ENCODE data around the gene NKAPD1.

The NKAPD1 gene

DNA sequence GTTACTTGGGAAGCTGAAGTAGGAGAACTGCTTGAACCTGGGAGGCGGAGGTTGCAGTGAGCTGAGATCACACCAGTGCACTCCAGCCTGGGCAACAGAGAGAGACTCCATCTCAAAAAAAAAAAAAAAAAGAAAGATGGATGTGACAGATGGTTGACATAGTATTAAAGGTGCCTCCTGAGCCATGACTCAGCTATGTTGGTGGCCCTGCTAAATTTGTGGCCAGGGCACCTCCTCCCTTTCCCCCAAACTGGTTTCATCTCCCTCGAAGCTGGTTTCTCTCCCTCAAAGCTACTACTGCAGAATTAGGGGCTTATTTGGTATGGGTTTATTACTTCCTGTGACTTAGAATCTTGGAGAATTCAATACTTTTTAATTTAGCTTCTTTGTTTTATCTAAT, 44.1 kb downstream of the NKAPD1 start:
- H3K18ac ChIP-seq (ENCODE audit: low read depth in 1 of 2, low read length in 2 of 2), result peak overlapping the region in 1 of 2 experiments; percentile 22
- no peak overlapping the region for H4K8ac ChIP-seq (ENCODE audit: low read length)
- H2BK15ac ChIP-seq (ENCODE audit: low read depth, poor library complexity, severe bottlenecking), result no peak overlapping the region
- peak overlapping the region in 1 of 2 experiments; percentile 64 for H3K23ac ChIP-seq (ENCODE audit: low read length in 2 of 2)
- H3K9me3 ChIP-seq (ENCODE audit: control insufficient read depth, low read length), result no peaks in the 10 kb centered on the region
- H3K79me1 ChIP-seq (replicated peaks; ENCODE audit: low read length, poor library complexity, severe bottlenecking), result no peaks in the 10 kb centered on the region
- no peak overlapping the region for H3K14ac ChIP-seq (ENCODE audit: low read length in 2 of 2)
- H4K91ac ChIP-seq (ENCODE audit: low read length), result no peak overlapping the region
- H2BK5ac ChIP-seq (ENCODE audit: low read depth, low read length, poor library complexity, severe bottlenecking), result no peak overlapping the region
- H2BK12ac ChIP-seq (ENCODE audit: low read length in 2 of 2), result no peak overlapping the region
- H3K9ac ChIP-seq (ENCODE audit: low read length), result no peak overlapping the region
- H3K36me3 ChIP-seq (ENCODE audit: control insufficient read depth in 1 of 2, insufficient read depth in 2 of 2, low read depth in 1 of 2, low read length in 2 of 2), result no peaks in the 10 kb centered on the region
- peaks cover 1% of the 10 kb centered on the region for H3K4me1 ChIP-seq (ENCODE audit: control insufficient read depth, insufficient read depth, low read depth, low read length)
- H2AFZ ChIP-seq (ENCODE audit: low read depth, low read length), result no peak overlapping the region
- no peak overlapping the region for H2BK120ac ChIP-seq (ENCODE audit: low read depth, low read length)
- H3K27ac ChIP-seq (ENCODE audit: low read length, poor library complexity, severe bottlenecking), result no peak overlapping the region
- no peak overlapping the region for H2AK5ac ChIP-seq (ENCODE audit: low read length, severe bottlenecking)
- no peaks in the 10 kb centered on the region for H3K27me3 ChIP-seq (ENCODE audit: control insufficient read depth in 1 of 2, insufficient read depth in 1 of 2, low read length in 2 of 2)
- DNase-seq, result no peak
- H3K4me3 ChIP-seq (ENCODE audit: insufficient read depth in 1 of 2, low read depth in 1 of 2, low read length in 2 of 2), result no peak overlapping the region
- 100% methylated on average over 1 of the region's 2 CpGs for WGBS
- H3K4me2 ChIP-seq (ENCODE audit: low read length, poor library complexity, severe bottlenecking), result no peak overlapping the region
- H3K4ac ChIP-seq (ENCODE audit: low read depth in 1 of 2, low read length in 2 of 2), result no peak overlapping the region

DNA sequence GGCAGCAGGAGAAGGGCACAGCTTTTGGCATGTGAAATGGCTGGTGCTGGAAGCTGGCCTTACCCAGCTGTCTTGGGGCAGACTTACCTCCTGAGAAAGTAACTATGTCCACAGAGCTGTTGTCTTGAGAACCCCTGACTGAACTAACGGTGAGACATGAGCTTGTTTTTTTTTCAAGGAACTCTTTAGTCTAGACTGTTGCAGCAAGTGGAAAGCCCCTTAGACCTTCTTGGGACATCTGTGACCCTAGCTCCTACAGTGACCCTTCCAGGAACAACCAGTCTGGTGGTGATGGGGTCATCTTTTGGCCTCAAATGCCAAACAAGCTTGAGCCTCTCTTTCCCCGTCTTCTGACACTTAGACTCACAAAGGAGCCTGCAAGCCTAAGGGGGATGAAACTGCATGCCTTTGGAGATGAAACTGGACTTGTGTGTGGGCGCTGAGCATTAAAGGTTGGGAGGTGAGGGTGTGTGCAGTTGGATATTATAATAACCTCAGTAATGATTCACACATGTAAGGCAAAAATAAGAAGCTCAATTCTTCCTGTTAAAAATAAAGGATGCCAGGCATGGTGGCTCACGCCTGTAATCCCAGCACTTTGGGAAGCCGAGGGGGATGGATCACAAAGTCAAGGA, 48.0 kb downstream of the NKAPD1 start:
- Histone ChIP-seq H3K18ac (ENCODE audit: low read depth in 1 of 2, low read length in 2 of 2) (no peak overlapping the region), H4K91ac (ENCODE audit: low read length) (no peak overlapping the region), H3K4me1 (ENCODE audit: control insufficient read depth, insufficient read depth, low read depth, low read length) (peaks cover 1% of the 10 kb centered on the region), H3K79me1 (replicated peaks; ENCODE audit: low read length, poor library complexity, severe bottlenecking) (no peaks in the 10 kb centered on the region), H3K4me3 (ENCODE audit: insufficient read depth in 1 of 2, low read depth in 1 of 2, low read length in 2 of 2) (no peak overlapping the region), H3K27me3 (ENCODE audit: control insufficient read depth in 1 of 2, insufficient read depth in 1 of 2, low read length in 2 of 2) (no peaks in the 10 kb centered on the region), H2BK5ac (ENCODE audit: low read depth, low read length, poor library complexity, severe bottlenecking) (no peak overlapping the region), H3K23ac (ENCODE audit: low read length in 2 of 2) (no peak overlapping the region), H3K14ac (ENCODE audit: low read length in 2 of 2) (no peak overlapping the region), H3K4ac (ENCODE audit: low read depth in 1 of 2, low read length in 2 of 2) (peak overlapping the region in 1 of 2 experiments; percentile 51), H3K36me3 (ENCODE audit: control insufficient read depth in 1 of 2, insufficient read depth in 2 of 2, low read depth in 1 of 2, low read length in 2 of 2) (no peaks in the 10 kb centered on the region), H3K9ac (ENCODE audit: low read length) (no peak overlapping the region), H2BK15ac (ENCODE audit: low read depth, poor library complexity, severe bottlenecking) (peak overlapping the region; percentile 8), H2AFZ (ENCODE audit: low read depth, low read length) (no peak overlapping the region), H2BK120ac (ENCODE audit: low read depth, low read length) (no peak overlapping the region), H4K8ac (ENCODE audit: low read length) (peak overlapping the region; percentile 7), H3K4me2 (ENCODE audit: low read length, poor library complexity, severe bottlenecking) (no peak overlapping the region), H3K27ac (ENCODE audit: low read length, poor library complexity, severe bottlenecking) (no peak overlapping the region), H2AK5ac (ENCODE audit: low read length, severe bottlenecking) (no peak overlapping the region), H2BK12ac (ENCODE audit: low read length in 2 of 2) (peak overlapping the region; percentile 21 to 87), H3K9me3 (ENCODE audit: control insufficient read depth, low read length) (no peaks in the 10 kb centered on the region)
- 100% methylated on average over 2 of the region's 5 CpGs for WGBS
- DNase-seq, result no peak

DNA sequence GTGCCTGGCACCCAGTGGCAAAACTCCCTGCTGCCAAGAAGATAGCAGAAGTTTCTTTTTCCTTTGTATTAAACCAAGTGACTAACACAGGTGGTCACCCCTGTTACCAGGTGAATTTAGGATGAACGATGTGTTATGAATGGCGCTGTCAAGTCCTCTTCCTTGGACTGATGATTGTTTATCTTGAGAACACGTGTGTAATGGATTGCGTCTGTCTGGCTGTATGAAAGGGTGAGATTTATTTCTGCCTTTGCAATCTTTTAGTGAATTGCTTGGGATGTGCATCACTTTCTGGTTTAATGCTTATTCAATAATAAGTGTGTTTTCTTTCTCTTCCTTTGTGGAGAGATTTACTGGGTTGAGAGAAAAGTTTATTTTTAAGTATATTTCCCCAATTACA, 49.0 kb downstream of the NKAPD1 start:
- Histone ChIP-seq H3K4me3 (ENCODE audit: insufficient read depth in 1 of 2, low read depth in 1 of 2, low read length in 2 of 2) (no peak overlapping the region), H2AK5ac (ENCODE audit: low read length, severe bottlenecking) (no peak overlapping the region), H3K27me3 (ENCODE audit: control insufficient read depth in 1 of 2, insufficient read depth in 1 of 2, low read length in 2 of 2) (no peaks in the 10 kb centered on the region), H3K23ac (ENCODE audit: low read length in 2 of 2) (no peak overlapping the region), H3K9me3 (ENCODE audit: control insufficient read depth, low read length) (no peaks in the 10 kb centered on the region), H2BK120ac (ENCODE audit: low read depth, low read length) (peak overlapping the region; percentile 34), H3K4ac (ENCODE audit: low read depth in 1 of 2, low read length in 2 of 2) (no peak overlapping the region), H3K4me1 (ENCODE audit: control insufficient read depth, insufficient read depth, low read depth, low read length) (peaks cover 1% of the 10 kb centered on the region), H3K9ac (ENCODE audit: low read length) (no peak overlapping the region), H4K8ac (ENCODE audit: low read length) (no peak overlapping the region), H2AFZ (ENCODE audit: low read depth, low read length) (no peak overlapping the region), H2BK12ac (ENCODE audit: low read length in 2 of 2) (no peak overlapping the region), H3K27ac (ENCODE audit: low read length, poor library complexity, severe bottlenecking) (no peak overlapping the region), H2BK15ac (ENCODE audit: low read depth, poor library complexity, severe bottlenecking) (no peak overlapping the region), H3K36me3 (ENCODE audit: control insufficient read depth in 1 of 2, insufficient read depth in 2 of 2, low read depth in 1 of 2, low read length in 2 of 2) (no peaks in the 10 kb centered on the region), H4K91ac (ENCODE audit: low read length) (no peak overlapping the region), H3K79me1 (replicated peaks; ENCODE audit: low read length, poor library complexity, severe bottlenecking) (no peaks in the 10 kb centered on the region), H2BK5ac (ENCODE audit: low read depth, low read length, poor library complexity, severe bottlenecking) (no peak overlapping the region), H3K4me2 (ENCODE audit: low read length, poor library complexity, severe bottlenecking) (no peak overlapping the region), H3K14ac (ENCODE audit: low read length in 2 of 2) (no peak overlapping the region), H3K18ac (ENCODE audit: low read depth in 1 of 2, low read length in 2 of 2) (no peak overlapping the region)
- no peak for DNase-seq
- WGBS, result 42% methylated on average over 4 of the region's 4 CpGs

DNA sequence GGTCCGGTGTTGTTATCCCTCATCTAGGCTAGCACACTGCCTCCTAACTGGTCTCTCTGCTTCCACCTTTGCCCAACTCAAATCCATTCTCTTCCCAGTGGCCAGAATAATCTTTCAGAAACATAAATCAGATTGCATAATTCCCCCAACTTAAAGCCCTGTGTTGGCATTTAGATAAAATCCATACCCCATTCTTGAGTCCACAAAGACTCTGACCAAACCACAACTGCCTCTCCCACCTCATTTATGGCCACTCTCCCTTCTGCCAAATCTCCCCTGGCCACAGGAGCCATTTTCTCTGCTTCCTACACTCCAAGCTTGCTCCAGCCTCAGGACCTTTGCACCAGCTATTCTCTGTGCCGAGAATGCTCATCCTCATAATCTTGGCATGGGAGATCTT, 53.0 kb downstream of the NKAPD1 start:
- Histone ChIP-seq H2AK5ac (ENCODE audit: low read length, severe bottlenecking) (no peak overlapping the region), H3K9me3 (ENCODE audit: control insufficient read depth, low read length) (no peaks in the 10 kb centered on the region), H4K8ac (ENCODE audit: low read length) (peak overlapping the region; percentile 12), H2BK12ac (ENCODE audit: low read length in 2 of 2) (no peak overlapping the region), H2BK120ac (ENCODE audit: low read depth, low read length) (peak overlapping the region; percentile 15), H3K27ac (ENCODE audit: low read length, poor library complexity, severe bottlenecking) (no peak overlapping the region), H2AFZ (ENCODE audit: low read depth, low read length) (no peak overlapping the region), H3K79me1 (replicated peaks; ENCODE audit: low read length, poor library complexity, severe bottlenecking) (no peaks in the 10 kb centered on the region), H3K23ac (ENCODE audit: low read length in 2 of 2) (peak overlapping the region in 1 of 2 experiments; percentile 9), H3K4me3 (ENCODE audit: insufficient read depth in 1 of 2, low read depth in 1 of 2, low read length in 2 of 2) (no peak overlapping the region), H3K4me1 (ENCODE audit: control insufficient read depth, insufficient read depth, low read depth, low read length) (peaks cover 10% of the 10 kb centered on the region), H4K91ac (ENCODE audit: low read length) (no peak overlapping the region), H3K36me3 (ENCODE audit: control insufficient read depth in 1 of 2, insufficient read depth in 2 of 2, low read depth in 1 of 2, low read length in 2 of 2) (no peaks in the 10 kb centered on the region), H3K27me3 (ENCODE audit: control insufficient read depth in 1 of 2, insufficient read depth in 1 of 2, low read length in 2 of 2) (no peaks in the 10 kb centered on the region), H3K14ac (ENCODE audit: low read length in 2 of 2) (no peak overlapping the region), H2BK5ac (ENCODE audit: low read depth, low read length, poor library complexity, severe bottlenecking) (no peak overlapping the region), H3K4me2 (ENCODE audit: low read length, poor library complexity, severe bottlenecking) (no peak overlapping the region), H3K9ac (ENCODE audit: low read length) (no peak overlapping the region), H3K18ac (ENCODE audit: low read depth in 1 of 2, low read length in 2 of 2) (no peak overlapping the region), H2BK15ac (ENCODE audit: low read depth, poor library complexity, severe bottlenecking) (no peak overlapping the region), H3K4ac (ENCODE audit: low read depth in 1 of 2, low read length in 2 of 2) (peak overlapping the region in 1 of 2 experiments; percentile 7)
- no peak for DNase-seq
- WGBS, result 100% methylated on average over 2 of the region's 2 CpGs
